Medulla oblongata (tissue), 1 donor: ENCODE results near the gene SYN1.
"Not testable (repeated sequence)": the region's sequence is repeated elsewhere in the genome, so short reads cannot be mapped to it uniquely, and the experiment has no call there.

Experiments used
- DNase-seq: peaks from one replicate; pipeline ENCODE4 v3.0.0-alpha.2; 2015; ENCODE audit errors: extremely low spot score

SYN1 gene

GRCh38 chrX:47619486-47620302 is at the start of gene SYN1:
Gene SYN1, minus strand, starts transcription at chrX:47619857. Its CDS starts 129 bp downstream, at chrX:47619728.
- DNase-seq, result peak; percentile 73

- DNase-seq, result not testable (repeated sequence)
Observed at GRCh38 chrX:47665797-47666196, 46.1 kb upstream of the SYN1 start.

GRCh38 chrX:47664737-47665136 is 45.1 kb upstream of the SYN1 start:
- no peak for DNase-seq

GRCh38 chrX:47662144-47662657 is 42.5 kb upstream of the SYN1 start:
- DNase-seq, result no peak

- DNase-seq, result no peak
Observed at GRCh38 chrX:47661539-47661938, 41.9 kb upstream of the SYN1 start.

GRCh38 chrX:47659421-47659726 is 39.7 kb upstream of the SYN1 start:
- DNase-seq, result no peak

GRCh38 chrX:47658684-47659420 is 39.2 kb upstream of the SYN1 start, which contains the start of gene UXT:
Gene UXT, minus strand, starts transcription at chrX:47659180. Its CDS starts 253 bp downstream, at chrX:47658927.
- DNase-seq, result peak; percentile 89

- no peak for DNase-seq
Observed at GRCh38 chrX:47658301-47658683, 38.6 kb upstream of the SYN1 start.

- DNase-seq, result no peak
Observed at GRCh38 chrX:47651043-47651905, 31.6 kb upstream of the SYN1 start.

GRCh38 chrX:47650164-47651042 is 30.7 kb upstream of the SYN1 start, which contains the start of gene ELK1:
Gene ELK1, minus strand, starts transcription at chrX:47650563. Its CDS starts 9,122 bp downstream, at chrX:47641441.
- peak; percentile 98 for DNase-seq

GRCh38 chrX:47649781-47650163 is 30.1 kb upstream of the SYN1 start:
- no peak for DNase-seq

GRCh38 chrX:47649271-47649670 is 29.6 kb upstream of the SYN1 start:
- no peak for DNase-seq

- no peak for DNase-seq
Observed at GRCh38 chrX:47648376-47648775, 28.7 kb upstream of the SYN1 start.

- no peak for DNase-seq
Observed at GRCh38 chrX:47646636-47647035, 27.0 kb upstream of the SYN1 start.

GRCh38 chrX:47645530-47645929 is 25.9 kb upstream of the SYN1 start:
- DNase-seq, result no peak

GRCh38 chrX:47644557-47645091 is 25.0 kb upstream of the SYN1 start:
- DNase-seq, result no peak

GRCh38 chrX:47643926-47644325 is 24.3 kb upstream of the SYN1 start:
- DNase-seq, result peak; percentile 14

- DNase-seq, result no peak
Observed at GRCh38 chrX:47638816-47639215, 19.2 kb upstream of the SYN1 start.

GRCh38 chrX:47637546-47638195 is 18.0 kb upstream of the SYN1 start:
- peak; percentile 63 for DNase-seq
